GM13976 (cell line): ENCODE data around the gene FN1.

Experiments used
- DNase-seq: peaks from one replicate; pipeline ENCODE4 v3.0.0; 2012; ENCODE audit warnings: low spot score
- CTCF ChIP-seq: IDR thresholded peaks from 2 replicates; pipeline ENCODE4 v1.5.1; 2012; ENCODE audit warnings: borderline replicate concordance, mild to moderate bottlenecking; ENCODE audit not compliant: insufficient read depth; ENCODE audit errors: extremely low read depth, missing control alignments, control extremely low read depth
- in situ Hi-C: fragments of 300-500 bp; cut with MboI; formaldehyde crosslinking; loops from one replicate; pipeline ENCODE4 v1.12.0; 2022; ENCODE audit warnings: low sequenced_read_pairs, mixed read lengths, inconsistent platforms; ENCODE audit not compliant: unreplicated experiment

Gene FN1

GRCh38 chr2:215352602-215353001 is 83.3 kb downstream of the FN1 start:
- no peak for TF ChIP-seq CTCF
- DNase-seq, result no peak
- in situ Hi-C loops, result no loop called here

- no peak for TF ChIP-seq CTCF
- DNase-seq, result no peak
- in situ Hi-C loops, result no loop called here
These were observed 88.0 kb downstream of the FN1 start for GRCh38 chr2:215347878-215348277.

- in situ Hi-C loops, result no loop called here
- no peak for DNase-seq
- TF ChIP-seq CTCF, result no peak
These were observed 96.8 kb downstream of the FN1 start for GRCh38 chr2:215338883-215339679.

GRCh38 chr2:215332872-215333595 is 102.8 kb downstream of the FN1 start:
- TF ChIP-seq CTCF, result no peak
- in situ Hi-C loops, result no loop called here
- no peak for DNase-seq

GRCh38 chr2:215328066-215328465 is 107.8 kb downstream of the FN1 start:
- in situ Hi-C loops, result no loop called here
- DNase-seq, result no peak
- no peak for TF ChIP-seq CTCF

- in situ Hi-C loops, result no loop called here
- no peak for DNase-seq
- no peak for TF ChIP-seq CTCF
These were observed 111.1 kb downstream of the FN1 start for GRCh38 chr2:215324811-215325210.
